AG09319 (cell line): ENCODE data around the gene WIPF2.
"Not testable (repeated sequence)": the region's sequence is repeated elsewhere in the genome, so short reads cannot be mapped to it uniquely, and the experiment has no call there.

Source experiments
- DNase-seq: peaks from one replicate; pipeline ENCODE4 v3.0.0-alpha.2; 2010; ENCODE audit warnings: low read depth; ENCODE audit errors: extremely low read depth
- TF ChIP-seq, protein P1 (sequence below): IDR thresholded peaks from 2 replicates; pipeline ENCODE4 v1.5.1; 2011; ENCODE audit warnings: low read depth, mild to moderate bottlenecking, inconsistent platforms, low read length, moderate library complexity

Gene WIPF2

DNA sequence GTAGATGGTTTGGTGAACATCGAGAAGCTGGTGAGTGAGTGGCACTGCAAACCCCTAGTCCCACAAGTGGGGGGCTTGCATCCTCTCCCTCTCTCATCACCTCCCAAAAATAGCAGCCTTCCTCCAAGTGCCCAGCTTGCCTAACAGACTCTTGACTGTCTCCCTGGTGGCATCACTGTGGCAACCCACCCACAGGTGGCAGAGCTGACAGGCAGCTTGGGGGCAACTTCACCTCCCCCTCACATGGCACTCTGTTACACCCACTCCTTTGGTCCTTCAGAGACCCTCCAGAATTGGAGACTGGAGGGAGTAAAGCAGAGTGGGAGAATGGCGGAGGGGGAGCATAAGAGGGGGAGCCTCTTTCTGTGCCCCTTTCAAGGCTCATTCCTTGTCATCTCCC is 26.1 kb upstream of the WIPF2 start:
- no peak for DNase-seq
- TF ChIP-seq, protein P1, sequence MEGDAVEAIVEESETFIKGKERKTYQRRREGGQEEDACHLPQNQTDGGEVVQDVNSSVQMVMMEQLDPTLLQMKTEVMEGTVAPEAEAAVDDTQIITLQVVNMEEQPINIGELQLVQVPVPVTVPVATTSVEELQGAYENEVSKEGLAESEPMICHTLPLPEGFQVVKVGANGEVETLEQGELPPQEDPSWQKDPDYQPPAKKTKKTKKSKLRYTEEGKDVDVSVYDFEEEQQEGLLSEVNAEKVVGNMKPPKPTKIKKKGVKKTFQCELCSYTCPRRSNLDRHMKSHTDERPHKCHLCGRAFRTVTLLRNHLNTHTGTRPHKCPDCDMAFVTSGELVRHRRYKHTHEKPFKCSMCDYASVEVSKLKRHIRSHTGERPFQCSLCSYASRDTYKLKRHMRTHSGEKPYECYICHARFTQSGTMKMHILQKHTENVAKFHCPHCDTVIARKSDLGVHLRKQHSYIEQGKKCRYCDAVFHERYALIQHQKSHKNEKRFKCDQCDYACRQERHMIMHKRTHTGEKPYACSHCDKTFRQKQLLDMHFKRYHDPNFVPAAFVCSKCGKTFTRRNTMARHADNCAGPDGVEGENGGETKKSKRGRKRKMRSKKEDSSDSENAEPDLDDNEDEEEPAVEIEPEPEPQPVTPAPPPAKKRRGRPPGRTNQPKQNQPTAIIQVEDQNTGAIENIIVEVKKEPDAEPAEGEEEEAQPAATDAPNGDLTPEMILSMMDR: no peak

DNA sequence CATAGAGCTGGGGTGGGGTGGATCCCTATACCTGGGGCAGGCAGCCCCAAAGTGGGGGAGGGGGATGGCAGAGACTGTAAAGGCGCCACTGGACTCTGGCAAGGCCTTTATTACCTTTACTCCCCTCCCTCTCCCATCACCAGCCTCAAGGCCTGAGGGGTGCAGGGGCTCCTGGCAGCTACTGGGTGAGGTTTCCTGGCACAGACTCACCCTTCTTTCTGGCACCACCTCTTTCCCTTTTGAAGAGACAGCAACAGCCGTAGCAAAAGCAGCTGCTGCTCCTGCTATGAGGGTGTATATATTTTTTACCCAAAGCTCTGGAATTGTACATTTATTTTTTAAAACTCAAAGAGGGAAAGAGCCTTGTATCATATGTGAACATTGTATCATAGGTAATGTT is 24.3 kb upstream of the WIPF2 start:
- TF ChIP-seq, protein P1: no peak
- no peak for DNase-seq

DNA sequence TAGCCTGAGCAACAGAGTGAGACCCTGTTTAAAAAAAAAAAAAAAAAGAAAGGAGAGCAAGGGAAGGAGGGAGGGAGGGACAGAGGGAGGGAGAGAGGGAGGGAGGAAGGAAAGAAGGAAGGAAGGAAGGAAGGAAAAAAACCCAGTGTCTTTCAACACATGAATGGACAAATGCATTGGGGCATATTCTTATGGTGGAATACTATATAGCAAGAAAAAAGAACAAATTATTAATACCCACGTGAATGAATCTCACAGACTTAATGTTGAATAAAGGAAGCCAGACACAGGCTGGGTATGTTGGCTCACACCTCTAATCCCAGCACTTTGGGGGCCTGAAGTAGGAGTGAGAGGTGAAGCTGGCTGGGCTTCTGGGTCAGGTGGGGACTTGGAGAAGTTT is 21.6 kb upstream of the WIPF2 start:
- TF ChIP-seq, protein P1: no peak
- DNase-seq: no peak

DNA sequence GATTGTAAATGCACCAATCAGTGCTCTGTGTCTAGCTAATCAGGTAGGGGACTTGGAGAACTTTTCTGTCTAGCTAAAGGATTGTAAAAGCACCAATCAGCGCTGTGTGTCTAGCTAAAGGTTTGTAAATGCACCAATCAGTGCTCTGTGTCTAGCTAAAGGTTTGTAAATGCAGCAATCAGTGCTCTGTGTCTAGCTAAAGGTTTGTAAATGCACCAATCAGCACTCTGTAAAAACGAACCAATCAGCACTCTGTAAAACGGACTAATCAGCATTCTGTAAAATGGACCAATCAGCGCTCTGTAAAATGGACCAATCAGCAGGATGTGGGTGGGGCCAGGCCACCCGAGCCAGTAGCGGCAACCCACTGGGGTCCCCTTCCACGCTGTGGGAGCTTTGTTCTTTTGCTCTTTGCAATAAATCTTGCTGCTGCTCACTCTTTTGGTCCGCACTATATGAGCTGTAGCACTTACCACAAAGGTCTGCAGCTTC is 21.1 kb upstream of the WIPF2 start:
- DNase-seq: not testable (repeated sequence)

DNA sequence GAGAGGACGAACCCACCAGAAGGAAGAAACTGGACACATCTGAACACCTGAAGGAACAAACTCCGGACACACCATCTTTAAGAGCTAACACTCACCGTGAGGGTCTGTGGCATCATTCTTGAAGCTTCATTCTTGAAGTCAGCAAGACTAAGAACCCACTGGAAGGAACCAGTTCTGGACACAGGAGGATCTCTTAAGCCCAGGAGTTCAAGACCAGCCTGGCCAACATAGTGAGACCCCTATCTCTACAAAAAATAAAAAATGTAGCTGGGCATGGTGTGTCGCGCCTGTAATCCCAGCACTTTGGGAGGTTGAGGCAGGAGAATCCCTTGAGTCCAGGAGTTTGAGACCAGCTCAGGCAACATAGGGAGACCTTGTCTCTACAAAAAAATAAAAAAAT is 20.5 kb upstream of the WIPF2 start:
- DNase-seq: no peak
- TF ChIP-seq, protein P1: no peak

DNA sequence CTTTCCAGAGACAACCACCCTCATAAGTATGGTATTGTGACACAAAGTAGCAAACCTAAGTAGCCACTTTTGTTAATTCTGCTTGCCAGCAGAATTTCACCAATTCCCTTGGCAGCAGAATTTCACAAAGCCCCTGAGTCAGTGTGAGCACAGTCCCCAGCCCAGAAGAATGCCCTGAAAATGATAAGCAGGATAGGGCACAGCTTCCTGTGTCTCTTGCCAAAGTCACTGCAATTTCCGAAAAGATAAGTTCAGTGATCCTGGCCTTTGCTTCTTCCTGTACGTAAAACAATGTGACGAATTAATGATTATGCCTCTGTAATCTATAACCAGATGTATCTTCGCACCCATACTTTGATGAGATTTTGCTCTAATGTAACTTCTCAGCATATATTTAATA is 16.0 kb upstream of the WIPF2 start:
- TF ChIP-seq, protein P1: no peak
- DNase-seq: no peak

DNA sequence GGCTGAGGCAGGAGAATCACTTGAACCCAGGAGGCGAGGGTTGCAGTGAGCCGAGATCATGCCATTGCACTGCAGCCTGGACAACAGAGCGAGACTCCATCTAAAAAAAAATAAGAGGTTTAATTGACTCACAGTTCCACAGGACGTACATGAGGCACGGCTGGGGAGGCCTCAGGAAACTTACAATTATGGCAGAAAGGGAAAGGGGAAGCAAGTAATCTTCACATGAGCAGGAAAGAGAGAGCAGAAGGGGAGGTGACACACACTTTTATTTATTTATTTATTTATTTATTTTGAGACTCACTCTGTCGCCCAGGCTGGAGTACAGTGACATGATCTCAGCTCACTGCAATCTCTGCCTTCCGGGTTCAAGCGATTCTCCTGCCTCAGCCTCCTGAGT is 12.9 kb upstream of the WIPF2 start:
- DNase-seq: not testable (repeated sequence)

DNA sequence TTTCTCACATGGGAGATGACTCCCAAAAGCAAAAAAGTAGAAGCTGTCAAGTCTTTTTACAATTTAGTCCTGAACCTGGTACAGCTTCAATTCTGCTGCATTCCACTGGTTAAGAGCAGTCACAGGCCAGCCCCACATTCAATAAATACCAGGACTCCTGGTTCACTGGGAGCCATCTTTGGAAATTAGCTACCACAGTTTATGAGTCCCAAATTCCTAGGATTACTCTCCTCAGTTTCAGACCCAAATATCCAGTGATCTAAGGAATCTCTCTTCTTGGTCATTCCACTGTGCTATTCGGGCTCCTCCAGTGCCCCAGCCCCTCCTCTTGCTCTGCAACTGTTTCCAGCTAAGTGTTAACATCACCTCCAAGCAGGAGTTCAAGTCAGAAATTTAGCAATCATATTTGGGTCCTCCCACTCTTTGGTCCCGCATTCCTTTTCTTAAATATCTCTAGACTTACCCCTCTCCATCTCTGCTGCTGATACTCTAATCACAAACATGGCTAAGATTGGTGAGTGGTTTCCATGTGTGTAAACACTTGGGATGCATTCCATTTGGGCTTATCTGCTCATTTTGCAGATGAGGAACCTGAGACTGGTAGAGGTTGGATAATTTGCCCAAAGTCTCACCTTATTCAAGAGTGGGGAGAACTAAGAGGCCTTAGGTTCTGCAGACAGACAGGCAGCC is 9.6 kb upstream of the WIPF2 start:
- TF ChIP-seq, protein P1: no peak
- DNase-seq: peak; percentile 22

DNA sequence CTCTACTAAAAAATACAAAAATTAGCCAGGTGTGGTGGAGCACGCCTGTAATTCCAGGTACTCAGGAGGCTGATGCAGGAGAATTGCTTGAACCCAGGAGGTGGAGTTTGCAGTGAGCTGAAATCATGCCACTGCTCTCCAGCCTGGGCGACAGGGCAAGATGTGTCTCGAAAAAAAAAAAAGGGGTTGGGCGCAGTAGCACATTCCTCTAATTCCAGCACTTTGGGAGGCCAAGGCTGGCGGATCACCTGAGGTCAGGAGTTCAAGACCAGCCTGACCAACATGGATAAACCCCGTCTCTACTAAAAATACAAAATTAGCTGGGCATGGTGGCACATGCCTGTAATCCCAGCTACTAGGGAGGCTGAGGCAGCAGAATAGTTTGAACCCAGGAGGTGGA is 5.2 kb upstream of the WIPF2 start:
- DNase-seq: not testable (repeated sequence)
